Fibroblast of villous mesenchyme (primary cell): ENCODE results near the gene GDPD5. TPM values are rescaled to one million over a fixed set of nuclear protein-coding genes. Genes with fewer than 3 reads are reported as not detected.

Experiments used
- DNase-seq: peaks from one replicate; pipeline ENCODE4 v3.0.0-alpha.2; 2010; ENCODE audit warnings: low read depth
- H3K4me3 ChIP-seq: 2 replicates; pipeline ENCODE4 v1.5.1; 2011; ENCODE audit warnings: low read depth, mild to moderate bottlenecking, low read length
- total RNA-seq: library from RNA; depleted of rRNA; stranded (reverse); fragments of >200 nt; gene quantifications from 2 replicates; pipeline ENCODE4 v1.2.3, GENCODE V29; 2012
- TF ChIP-seq, protein P1 (sequence below): IDR thresholded peaks from 2 replicates; pipeline ENCODE4 v1.5.1; 2012; ENCODE audit warnings: low read depth, mild to moderate bottlenecking, low read length; ENCODE audit not compliant: insufficient read depth

The GDPD5 gene
- total RNA-seq, 1 donor: 9.5 TPM

- H3K4me3 ChIP-seq: no peak overlapping the region
- TF ChIP-seq, protein P1, sequence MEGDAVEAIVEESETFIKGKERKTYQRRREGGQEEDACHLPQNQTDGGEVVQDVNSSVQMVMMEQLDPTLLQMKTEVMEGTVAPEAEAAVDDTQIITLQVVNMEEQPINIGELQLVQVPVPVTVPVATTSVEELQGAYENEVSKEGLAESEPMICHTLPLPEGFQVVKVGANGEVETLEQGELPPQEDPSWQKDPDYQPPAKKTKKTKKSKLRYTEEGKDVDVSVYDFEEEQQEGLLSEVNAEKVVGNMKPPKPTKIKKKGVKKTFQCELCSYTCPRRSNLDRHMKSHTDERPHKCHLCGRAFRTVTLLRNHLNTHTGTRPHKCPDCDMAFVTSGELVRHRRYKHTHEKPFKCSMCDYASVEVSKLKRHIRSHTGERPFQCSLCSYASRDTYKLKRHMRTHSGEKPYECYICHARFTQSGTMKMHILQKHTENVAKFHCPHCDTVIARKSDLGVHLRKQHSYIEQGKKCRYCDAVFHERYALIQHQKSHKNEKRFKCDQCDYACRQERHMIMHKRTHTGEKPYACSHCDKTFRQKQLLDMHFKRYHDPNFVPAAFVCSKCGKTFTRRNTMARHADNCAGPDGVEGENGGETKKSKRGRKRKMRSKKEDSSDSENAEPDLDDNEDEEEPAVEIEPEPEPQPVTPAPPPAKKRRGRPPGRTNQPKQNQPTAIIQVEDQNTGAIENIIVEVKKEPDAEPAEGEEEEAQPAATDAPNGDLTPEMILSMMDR: no peak
- DNase-seq: no peak
These were observed 15.7 kb upstream of the GDPD5 start for GRCh38 chr11:75541193-75542087.

DNA sequence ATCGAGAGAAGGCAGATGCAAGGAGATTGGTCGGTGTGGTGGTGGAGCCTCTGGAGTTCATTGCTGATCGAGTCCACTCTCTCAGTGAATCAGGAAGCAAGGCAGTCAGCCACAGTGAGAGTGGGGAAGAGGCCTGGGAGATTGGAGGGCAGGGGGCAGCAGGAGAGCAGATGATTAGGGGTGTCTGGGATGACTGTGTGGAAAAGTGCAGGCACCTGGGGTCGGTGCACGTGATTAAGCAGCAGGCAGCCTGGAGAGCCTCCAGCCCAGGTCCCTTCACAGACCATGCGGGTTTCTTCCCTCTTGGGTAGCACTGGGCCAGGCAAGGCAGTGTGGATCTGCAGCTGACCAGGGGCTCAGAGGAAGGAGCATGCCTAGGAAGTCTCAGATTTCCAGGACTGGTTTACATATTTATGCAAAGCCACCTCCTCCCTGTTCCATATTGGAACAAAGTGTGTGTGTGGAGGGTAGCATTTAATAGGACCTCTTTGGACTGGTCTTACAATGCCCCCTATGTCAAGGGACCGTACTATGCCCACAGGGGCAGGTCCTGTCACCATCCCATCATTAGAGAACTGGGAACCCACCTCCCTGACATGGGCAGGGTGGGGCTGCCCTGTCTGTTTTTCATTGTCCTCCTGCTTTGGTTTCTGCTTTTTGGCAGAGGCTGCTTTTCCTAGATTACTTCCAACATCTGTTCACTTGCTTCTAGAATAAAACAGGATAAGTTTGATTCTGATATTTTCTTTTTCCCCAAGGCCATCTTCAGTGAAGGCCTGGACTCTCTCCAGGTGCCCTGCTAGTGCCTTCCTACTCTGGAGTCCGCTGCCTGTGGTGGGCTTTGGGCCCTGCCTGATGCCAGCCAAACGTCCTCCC lies 14.0 kb upstream of the GDPD5 start:
- TF ChIP-seq, protein P1: no peak
- no peak overlapping the region for H3K4me3 ChIP-seq
- DNase-seq: no peak

GRCh38 chr11:75538150-75538942 lies 12.6 kb upstream of the GDPD5 start:
- H3K4me3 ChIP-seq: no peak overlapping the region
- DNase-seq: no peak
- TF ChIP-seq, protein P1: no peak

- no peak for DNase-seq
- H3K4me3 ChIP-seq: no peak overlapping the region
- TF ChIP-seq, protein P1: no peak
These were observed 12.0 kb upstream of the GDPD5 start for GRCh38 chr11:75537740-75538139.

DNA sequence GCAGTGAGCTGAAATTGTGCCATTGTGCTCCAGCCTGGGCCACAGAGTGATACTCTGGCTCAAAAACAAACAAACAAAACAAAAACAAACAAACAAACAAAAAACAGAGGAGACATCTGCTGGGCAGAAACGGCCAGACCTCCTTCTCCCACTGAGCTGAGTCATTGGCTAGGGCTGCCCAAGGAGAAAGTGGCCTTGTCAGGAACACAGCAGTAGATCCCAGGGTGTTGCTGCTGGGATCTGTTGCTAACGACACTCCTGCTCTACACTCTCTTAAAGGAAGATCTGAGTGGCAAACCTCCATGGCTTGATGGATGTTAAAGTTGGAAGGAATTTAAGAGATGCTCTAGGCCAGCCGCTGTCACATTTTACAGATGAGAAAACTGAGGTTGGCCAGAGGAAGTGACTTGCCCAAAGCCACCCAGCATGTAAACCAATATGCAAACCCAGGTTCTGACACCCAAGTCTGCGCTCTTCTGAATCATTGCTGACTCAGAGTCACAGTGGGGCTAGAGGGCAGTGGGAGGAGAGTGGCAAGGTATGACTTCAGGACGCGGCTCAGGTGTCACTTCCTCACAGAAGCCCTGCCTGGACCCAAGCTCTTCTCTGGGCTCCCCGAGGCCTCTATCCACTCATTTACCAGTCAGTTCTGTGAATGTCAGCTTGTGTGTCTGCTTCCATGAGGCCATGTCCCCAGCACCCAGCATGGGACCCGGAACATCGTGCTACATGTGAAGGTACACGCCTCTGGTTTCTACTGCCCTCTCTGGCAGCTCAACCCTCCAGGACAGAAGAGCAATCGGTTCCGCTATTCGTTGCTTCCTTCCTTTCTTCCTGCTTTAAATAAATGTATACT lies 11.3 kb upstream of the GDPD5 start:
- TF ChIP-seq, protein P1: no peak
- no peak for DNase-seq
- H3K4me3 ChIP-seq: no peak overlapping the region
